HG02981 (cell line): ENCODE results near the gene CREBBP.

ENCODE experiments used
- ATAC-seq: cut with Tn5 transposase; IDR thresholded peaks from one replicate; pipeline ENCODE4 v1.9.1; 2021; ENCODE audit warnings: mild to moderate bottlenecking, moderate library complexity; ENCODE audit not compliant: unreplicated experiment

The CREBBP gene

GRCh38 chr16:3856367-3857141 is 24.0 kb downstream of the CREBBP start:
- ATAC-seq, result no peak

GRCh38 chr16:3854750-3855541 is 25.6 kb downstream of the CREBBP start:
- no peak for ATAC-seq

GRCh38 chr16:3850544-3850899 is 30.0 kb downstream of the CREBBP start:
- ATAC-seq, result no peak

GRCh38 chr16:3849751-3850543 is 30.6 kb downstream of the CREBBP start:
- no peak for ATAC-seq

GRCh38 chr16:3846595-3847091 is 33.9 kb downstream of the CREBBP start:
- no peak for ATAC-seq

GRCh38 chr16:3846087-3846486 is 34.4 kb downstream of the CREBBP start:
- no peak for ATAC-seq

GRCh38 chr16:3842994-3843393 is 37.5 kb downstream of the CREBBP start:
- no peak for ATAC-seq

- ATAC-seq, result no peak
Measured at GRCh38 chr16:3841729-3842508, 38.6 kb downstream of the CREBBP start.

- no peak for ATAC-seq
Measured at GRCh38 chr16:3839402-3840184, 40.9 kb downstream of the CREBBP start.

- no peak for ATAC-seq
Measured at GRCh38 chr16:3838600-3839401, 41.7 kb downstream of the CREBBP start.

GRCh38 chr16:3837851-3838586 is 42.5 kb downstream of the CREBBP start:
- no peak for ATAC-seq

GRCh38 chr16:3836641-3837040 is 43.9 kb downstream of the CREBBP start:
- no peak for ATAC-seq

- no peak for ATAC-seq
Measured at GRCh38 chr16:3835089-3835602, 45.4 kb downstream of the CREBBP start.

- no peak for ATAC-seq
Measured at GRCh38 chr16:3832668-3833067, 47.8 kb downstream of the CREBBP start.

- no peak for ATAC-seq
Measured at GRCh38 chr16:3830625-3831254, 49.8 kb downstream of the CREBBP start.

- ATAC-seq, result no peak
Measured at GRCh38 chr16:3829631-3830536, 50.6 kb downstream of the CREBBP start.

- no peak for ATAC-seq
Measured at GRCh38 chr16:3825940-3826339, 54.6 kb downstream of the CREBBP start.
